NCI-H510A treated with DMSO at 0.1 percent for 48 hours (cell line): ENCODE results near the gene SARNP.

ENCODE experiments used
- DNase-seq: peaks from one replicate; lab custom pipeline; 2025; lab: John Stamatoyannopoulos, UW

Gene SARNP

GRCh38 chr12:55724226-55724939 is 93.1 kb downstream of the SARNP start:
- peak; percentile 28 for DNase-seq

- DNase-seq, result no peak
Measured at GRCh38 chr12:55723516-55724225, 93.9 kb downstream of the SARNP start.

- no peak for DNase-seq
Measured at GRCh38 chr12:55722948-55723347, 94.6 kb downstream of the SARNP start.

- DNase-seq, result no peak
Measured at GRCh38 chr12:55721601-55722213, 95.8 kb downstream of the SARNP start.

GRCh38 chr12:55720894-55721444 is 96.6 kb downstream of the SARNP start:
- no peak for DNase-seq

GRCh38 chr12:55720071-55720564 is 97.4 kb downstream of the SARNP start, which contains the start of gene RDH5:
RDH5 (plus strand) TSS chr12:55720393; CDS start chr12:55721185, 792 bp downstream.
- DNase-seq, result no peak

GRCh38 chr12:55719371-55719770 is 98.2 kb downstream of the SARNP start:
- no peak for DNase-seq

- DNase-seq, result no peak
Measured at GRCh38 chr12:55718624-55719275, 98.8 kb downstream of the SARNP start.

- no peak for DNase-seq
Measured at GRCh38 chr12:55718015-55718414, 99.5 kb downstream of the SARNP start.

GRCh38 chr12:55717011-55718007 is 100.2 kb downstream of the SARNP start:
- DNase-seq, result no peak

GRCh38 chr12:55716582-55716957 is 101.0 kb downstream of the SARNP start:
- no peak for DNase-seq

- DNase-seq, result peak; percentile 80
Measured at GRCh38 chr12:55715833-55716581, 101.5 kb downstream of the SARNP start, which contains the start of gene BLOC1S1. BLOC1S1 (plus strand) TSS chr12:55716046; CDS start chr12:55716052, 6 bp downstream.

GRCh38 chr12:55715169-55715764 is 102.3 kb downstream of the SARNP start:
- DNase-seq, result no peak

- no peak for DNase-seq
Measured at GRCh38 chr12:55713721-55714120, 103.8 kb downstream of the SARNP start.

GRCh38 chr12:55712700-55713415 is 104.7 kb downstream of the SARNP start:
- DNase-seq, result no peak

GRCh38 chr12:55711786-55712553 is 105.6 kb downstream of the SARNP start:
- no peak for DNase-seq

- DNase-seq, result no peak
Measured at GRCh38 chr12:55708695-55709233, 108.8 kb downstream of the SARNP start.
